SJSA1 (cell line): Measurements from ENCODE around the gene MINAR1. TPM values are rescaled to one million over a fixed set of nuclear protein-coding genes. Genes with fewer than 3 reads are reported as not detected.

Source experiments
- DNase-seq, 2 experiments: peaks; one replicate each; pipeline ENCODE4 v3.0.0-alpha.2; 2015 to 2020; ENCODE audit warnings: low spot score in 2 of 2, low read depth in 1 of 2
- H3K27ac ChIP-seq: fragments of 250-450 bp; sonication (Bioruptor Pico); 2 replicates; pipeline ENCODE4 v1.5.1; 2020; ENCODE audit warnings: mild to moderate bottlenecking, moderate library complexity
- H3K27me3 ChIP-seq: fragments of 250-450 bp; sonication (Bioruptor Pico); replicated peaks from 2 replicates; pipeline ENCODE4 v1.5.1; 2020; ENCODE audit warnings: mild to moderate bottlenecking, moderate library complexity
- H3K36me3 ChIP-seq: fragments of 250-450 bp; sonication (Bioruptor Pico); 2 replicates; pipeline ENCODE4 v1.5.1; 2020; ENCODE audit warnings: mild to moderate bottlenecking
- H3K4me1 ChIP-seq: fragments of 250-450 bp; sonication (Bioruptor Pico); replicated peaks from 2 replicates; pipeline ENCODE4 v1.6.1; 2021; ENCODE audit warnings: mild to moderate bottlenecking
- H3K4me3 ChIP-seq: fragments of 250-450 bp; sonication (Bioruptor Pico); 2 replicates; pipeline ENCODE4 v1.5.1; 2020; ENCODE audit warnings: mild to moderate bottlenecking
- H3K9me3 ChIP-seq: fragments of 250-450 bp; sonication (Bioruptor Pico); replicated peaks from 2 replicates; pipeline ENCODE4 v1.5.1; 2020; ENCODE audit warnings: mild to moderate bottlenecking
- total RNA-seq: library from RNA; depleted of rRNA; stranded (reverse); fragments of >200 nt; shearing (Covaris generic); gene quantifications from 2 replicates; pipeline ENCODE4 v1.2.3, GENCODE V29; 2014; rRNA removed

Gene MINAR1, protein sequence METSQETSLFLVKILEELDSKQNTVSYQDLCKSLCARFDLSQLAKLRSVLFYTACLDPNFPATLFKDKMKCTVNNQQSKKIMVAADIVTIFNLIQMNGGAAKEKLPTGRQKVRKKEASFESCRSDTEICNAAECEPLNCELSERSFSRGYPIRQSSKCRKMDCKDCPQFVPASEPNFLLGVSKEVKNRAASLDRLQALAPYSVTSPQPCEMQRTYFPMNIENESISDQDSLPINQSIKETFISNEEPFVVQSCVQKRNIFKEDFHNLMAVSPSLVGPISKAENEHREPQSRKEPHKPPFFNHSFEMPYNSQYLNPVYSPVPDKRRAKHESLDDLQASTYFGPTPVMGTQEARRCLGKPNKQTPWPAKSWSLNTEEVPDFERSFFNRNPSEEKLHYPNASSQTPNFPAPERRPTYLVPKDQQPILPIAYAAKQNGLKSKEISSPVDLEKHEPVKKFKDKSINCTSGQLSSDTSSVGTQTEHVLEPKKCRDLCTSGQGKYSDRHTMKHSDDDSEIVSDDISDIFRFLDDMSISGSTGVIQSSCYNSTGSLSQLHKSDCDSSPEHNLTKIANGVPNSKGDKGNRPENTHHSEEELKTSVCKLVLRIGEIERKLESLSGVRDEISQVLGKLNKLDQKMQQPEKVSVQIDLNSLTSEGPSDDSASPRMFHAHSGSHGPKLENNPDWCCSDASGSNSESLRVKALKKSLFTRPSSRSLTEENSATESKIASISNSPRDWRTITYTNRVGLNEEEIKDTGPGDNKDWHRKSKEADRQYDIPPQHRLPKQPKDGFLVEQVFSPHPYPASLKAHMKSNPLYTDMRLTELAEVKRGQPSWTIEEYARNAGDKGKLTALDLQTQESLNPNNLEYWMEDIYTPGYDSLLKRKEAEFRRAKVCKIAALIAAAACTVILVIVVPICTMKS
- 0.38 and 0.82 TPM in 2 replicates for total RNA-seq

DNA sequence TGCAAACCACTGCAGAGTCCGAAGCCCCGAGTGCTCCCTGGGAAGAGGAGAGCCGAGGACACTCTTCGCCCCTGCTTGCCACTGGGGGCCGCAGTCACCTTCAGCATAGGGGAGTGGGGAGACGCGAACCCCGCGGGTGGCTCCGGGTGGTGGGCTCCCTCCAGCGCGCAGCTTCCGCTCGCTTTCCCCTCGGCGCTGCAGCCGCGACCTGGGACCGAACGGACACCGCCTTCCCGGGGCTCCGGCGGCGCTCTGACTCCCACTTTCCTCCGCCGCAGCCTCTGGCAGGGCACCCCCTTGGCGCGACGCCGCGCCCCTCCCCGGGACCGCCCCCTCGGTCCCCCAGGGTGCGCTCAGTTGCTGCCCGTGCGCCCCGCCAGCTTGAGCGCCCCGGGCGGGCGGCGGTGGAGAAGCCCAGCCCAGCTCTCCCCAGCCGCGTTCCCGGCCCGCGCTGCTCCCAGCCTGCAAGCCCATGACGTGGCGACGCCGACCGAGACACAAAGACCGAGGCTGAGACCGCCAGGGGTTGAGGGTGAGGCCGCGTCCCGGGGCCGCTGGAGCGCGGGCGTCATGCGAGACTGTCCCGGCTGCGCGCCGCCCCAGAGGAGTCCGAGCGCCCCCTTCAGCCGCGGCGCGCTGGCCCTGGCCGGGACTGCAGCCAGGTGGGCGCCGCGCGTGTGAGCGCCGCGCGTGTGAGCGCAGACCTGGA lies at the start of gene MINAR1:
Gene MINAR1 (plus strand): TSS at position 701 of the 709 bp plus-strand sequence. CDS start 23,812 bp downstream, outside the sequence.
- DNase-seq: peak in 1 of 2 experiments; percentile 68
- Histone ChIP-seq H3K4me1 (peaks cover 11% of the 10 kb centered on the region), H3K4me3 (peak within 1 kb of the TSS; percentile 29), H3K9me3 (no peaks in the 10 kb centered on the region), H3K27ac (no peak within 1 kb of the TSS), H3K27me3 (peaks cover 59% of the 10 kb centered on the region), H3K36me3 (no peaks in the 10 kb centered on the region)

GRCh38 chr15:79394231-79394630 lies 37.9 kb upstream of the MINAR1 start:
- H3K36me3 ChIP-seq: no peaks in the 10 kb centered on the region

DNA sequence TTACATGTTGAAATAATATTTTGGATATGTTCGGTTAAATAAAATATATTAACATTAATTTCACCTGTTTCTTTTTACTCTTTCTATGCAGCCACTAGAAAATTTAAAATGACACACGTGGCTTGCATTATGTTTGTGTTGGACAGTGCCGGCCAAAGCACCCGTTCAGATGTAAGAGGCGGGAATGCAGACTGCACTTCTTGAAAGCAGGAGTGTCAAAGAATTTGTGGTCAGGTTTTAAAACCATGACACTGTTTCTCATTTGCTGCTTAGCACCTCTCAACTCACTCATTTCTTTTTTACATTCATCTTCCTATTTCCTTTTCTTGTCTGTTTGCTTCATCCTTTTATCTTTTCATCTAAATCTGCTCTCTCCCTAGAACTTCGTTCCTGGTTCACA lies 35.3 kb upstream of the MINAR1 start:
- H3K9me3 ChIP-seq: no peaks in the 10 kb centered on the region
- DNase-seq: no peak
- no peak overlapping the region for H3K27ac ChIP-seq
- H3K27me3 ChIP-seq: no peaks in the 10 kb centered on the region
- no peak overlapping the region for H3K4me3 ChIP-seq
- H3K36me3 ChIP-seq: no peaks in the 10 kb centered on the region
- no peaks in the 10 kb centered on the region for H3K4me1 ChIP-seq

More at GRCh38 chr15:79394231-79394630, 37.9 kb upstream of the MINAR1 start:
- H3K9me3 ChIP-seq: no peaks in the 10 kb centered on the region
- H3K4me3 ChIP-seq: no peak overlapping the region
- no peaks in the 10 kb centered on the region for H3K4me1 ChIP-seq
- DNase-seq: no peak
- no peak overlapping the region for H3K27ac ChIP-seq
- no peaks in the 10 kb centered on the region for H3K27me3 ChIP-seq

DNA sequence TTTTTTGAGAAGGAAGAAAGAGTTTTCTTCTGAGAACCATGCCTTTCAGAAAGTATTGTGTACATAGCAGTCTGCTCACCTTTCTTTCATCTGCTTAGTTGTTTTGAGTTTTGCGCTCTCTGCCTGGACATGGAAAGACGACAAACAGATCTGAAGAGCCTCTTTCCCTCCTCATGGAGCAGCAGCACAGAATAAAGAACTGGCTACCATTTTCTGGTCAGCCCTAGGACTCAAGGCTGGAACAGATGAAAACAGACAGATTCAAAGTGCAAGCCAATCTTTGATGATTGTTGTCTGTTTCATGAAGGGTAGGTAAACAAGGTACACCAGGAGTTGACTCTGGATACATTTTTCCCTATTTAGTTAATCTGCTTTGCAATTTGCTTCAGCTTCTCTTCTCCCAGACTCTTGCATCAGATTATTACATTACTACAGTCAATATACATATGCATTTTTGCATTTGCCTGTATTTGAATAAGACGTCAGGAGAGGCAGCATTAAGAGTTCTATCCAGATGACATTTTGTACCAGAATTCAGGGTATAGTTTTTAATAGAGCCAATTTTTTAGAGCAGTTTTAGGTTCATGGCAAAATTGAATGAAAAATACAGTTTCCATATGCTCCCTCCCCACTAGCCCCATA lies 34.7 kb upstream of the MINAR1 start:
- DNase-seq: no peak
- no peak overlapping the region for H3K4me3 ChIP-seq
- no peaks in the 10 kb centered on the region for H3K4me1 ChIP-seq
- H3K36me3 ChIP-seq: no peaks in the 10 kb centered on the region
- H3K9me3 ChIP-seq: no peaks in the 10 kb centered on the region
- H3K27me3 ChIP-seq: no peaks in the 10 kb centered on the region
- no peak overlapping the region for H3K27ac ChIP-seq

DNA sequence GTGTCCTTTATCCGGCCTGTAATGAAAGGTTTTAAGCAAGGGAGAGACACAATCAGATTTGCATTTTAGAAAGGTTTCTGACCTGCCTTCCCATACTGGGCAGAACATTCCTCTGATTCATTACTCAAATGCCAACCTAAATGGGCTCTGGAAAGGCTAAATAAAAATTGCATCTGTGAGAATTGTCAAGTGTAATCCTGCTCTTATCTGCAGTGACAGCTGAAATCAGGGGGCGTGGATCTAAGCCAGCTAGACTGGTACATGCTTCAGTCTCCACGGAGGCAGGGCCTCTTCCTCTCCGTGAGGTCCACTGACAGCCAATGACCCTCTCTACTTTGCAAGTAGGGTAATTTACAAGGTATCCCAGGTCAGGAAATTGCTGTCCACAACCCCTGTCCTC lies 32.5 kb upstream of the MINAR1 start:
- no peak for DNase-seq
- no peaks in the 10 kb centered on the region for H3K9me3 ChIP-seq
- H3K4me3 ChIP-seq: no peak overlapping the region
- no peak overlapping the region for H3K27ac ChIP-seq
- no peaks in the 10 kb centered on the region for H3K36me3 ChIP-seq
- peaks cover 9% of the 10 kb centered on the region for H3K4me1 ChIP-seq
- no peaks in the 10 kb centered on the region for H3K27me3 ChIP-seq

GRCh38 chr15:79400650-79401049 lies 31.5 kb upstream of the MINAR1 start:
- Histone ChIP-seq H3K27me3 (no peaks in the 10 kb centered on the region), H3K4me1 (peaks cover 9% of the 10 kb centered on the region), H3K27ac (no peak overlapping the region), H3K4me3 (no peak overlapping the region), H3K36me3 (no peaks in the 10 kb centered on the region), H3K9me3 (no peaks in the 10 kb centered on the region)
- DNase-seq: no peak

- DNase-seq: no peak
- Histone ChIP-seq H3K27me3 (no peaks in the 10 kb centered on the region), H3K4me1 (peaks cover 9% of the 10 kb centered on the region), H3K4me3 (no peak overlapping the region), H3K36me3 (no peaks in the 10 kb centered on the region), H3K9me3 (no peaks in the 10 kb centered on the region), H3K27ac (no peak overlapping the region)
Observed at GRCh38 chr15:79401301-79401700, 30.8 kb upstream of the MINAR1 start.

DNA sequence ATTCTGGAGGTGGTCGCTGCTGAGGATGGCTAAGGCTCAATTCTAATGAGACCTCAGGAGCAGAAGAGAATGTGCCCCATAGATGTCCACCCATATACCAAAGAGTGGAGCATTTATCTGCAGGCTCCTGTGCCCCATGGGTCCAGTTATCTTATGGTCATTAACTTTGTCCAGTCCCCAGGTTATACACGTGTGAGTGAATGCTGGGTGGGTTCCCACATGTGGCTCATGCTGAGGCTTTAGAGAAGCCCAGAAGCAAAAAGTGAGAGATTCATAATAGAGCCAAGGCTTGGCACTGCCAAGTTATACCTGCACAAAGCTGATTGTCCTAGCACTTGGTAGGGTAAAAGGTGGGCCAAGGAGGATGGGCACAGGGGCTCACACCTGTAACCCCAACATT lies 30.0 kb upstream of the MINAR1 start:
- Histone ChIP-seq H3K27me3 (no peaks in the 10 kb centered on the region), H3K36me3 (no peaks in the 10 kb centered on the region), H3K9me3 (no peaks in the 10 kb centered on the region), H3K4me3 (no peak overlapping the region), H3K4me1 (peaks cover 9% of the 10 kb centered on the region), H3K27ac (no peak overlapping the region)
- DNase-seq: no peak

- H3K9me3 ChIP-seq: no peaks in the 10 kb centered on the region
Observed at GRCh38 chr15:79403501-79403900, 28.6 kb upstream of the MINAR1 start.

GRCh38 chr15:79406210-79406609 lies 25.9 kb upstream of the MINAR1 start:
- H3K9me3 ChIP-seq: no peaks in the 10 kb centered on the region
- H3K36me3 ChIP-seq: no peaks in the 10 kb centered on the region
- peaks cover 9% of the 10 kb centered on the region for H3K4me1 ChIP-seq
- H3K27me3 ChIP-seq: no peaks in the 10 kb centered on the region
- no peak overlapping the region for H3K4me3 ChIP-seq
- no peak overlapping the region for H3K27ac ChIP-seq
- no peak for DNase-seq

More at GRCh38 chr15:79403501-79403900, 28.6 kb upstream of the MINAR1 start:
- no peak overlapping the region for H3K4me3 ChIP-seq
- H3K27me3 ChIP-seq: no peaks in the 10 kb centered on the region
- no peaks in the 10 kb centered on the region for H3K36me3 ChIP-seq
- peaks cover 9% of the 10 kb centered on the region for H3K4me1 ChIP-seq
- H3K27ac ChIP-seq: peak overlapping the region; percentile 32; the same call in 1 of the 2 replicates
- DNase-seq: peak in 1 of 2 experiments; percentile 15

DNA sequence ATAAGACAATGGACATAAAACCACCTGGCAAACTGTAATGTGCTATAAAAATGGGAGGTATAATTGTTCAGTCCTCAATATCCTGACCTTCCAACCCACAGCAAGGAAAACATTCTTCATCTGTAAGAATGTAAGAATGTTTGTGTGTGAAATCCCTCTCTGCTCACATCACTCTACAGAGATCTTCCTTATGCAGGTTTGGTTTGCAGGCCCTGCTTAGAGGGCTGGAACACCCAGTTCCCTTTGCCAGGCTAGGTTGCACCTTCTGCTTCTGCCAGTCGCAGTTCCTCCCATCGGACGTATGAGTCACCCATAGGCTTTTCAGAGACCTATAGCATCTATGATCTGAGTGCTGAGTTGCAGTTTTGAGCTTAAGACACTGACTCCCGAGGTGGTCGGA lies 24.1 kb upstream of the MINAR1 start:
- no peaks in the 10 kb centered on the region for H3K27me3 ChIP-seq
- H3K27ac ChIP-seq: no peak overlapping the region
- peaks cover 9% of the 10 kb centered on the region for H3K4me1 ChIP-seq
- DNase-seq: peak in 1 of 2 experiments; percentile 4
- H3K9me3 ChIP-seq: no peaks in the 10 kb centered on the region
- H3K36me3 ChIP-seq: no peaks in the 10 kb centered on the region
- no peak overlapping the region for H3K4me3 ChIP-seq

DNA sequence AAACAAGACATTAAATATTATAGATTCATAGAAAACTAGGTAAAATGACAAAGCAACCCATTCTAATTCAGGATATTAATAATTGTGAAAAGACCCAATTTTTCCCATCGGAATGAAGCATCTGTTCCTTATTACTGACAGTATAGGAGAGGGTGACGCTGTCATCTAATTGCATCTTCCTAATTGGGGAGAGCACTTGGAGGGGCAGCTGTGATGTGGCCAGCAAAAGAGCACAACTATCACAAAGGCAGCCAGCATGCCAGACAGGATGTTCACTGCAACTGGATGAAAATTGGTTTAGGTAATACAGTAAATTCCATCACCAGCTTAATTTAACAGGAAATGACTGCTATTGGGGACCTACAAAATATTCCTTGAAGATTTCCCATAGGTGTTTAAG lies 21.9 kb upstream of the MINAR1 start:
- no peak for DNase-seq
- H3K4me3 ChIP-seq: no peak overlapping the region
- H3K27ac ChIP-seq: no peak overlapping the region
- no peaks in the 10 kb centered on the region for H3K4me1 ChIP-seq
- no peaks in the 10 kb centered on the region for H3K9me3 ChIP-seq
- H3K36me3 ChIP-seq: no peaks in the 10 kb centered on the region
- H3K27me3 ChIP-seq: no peaks in the 10 kb centered on the region

DNA sequence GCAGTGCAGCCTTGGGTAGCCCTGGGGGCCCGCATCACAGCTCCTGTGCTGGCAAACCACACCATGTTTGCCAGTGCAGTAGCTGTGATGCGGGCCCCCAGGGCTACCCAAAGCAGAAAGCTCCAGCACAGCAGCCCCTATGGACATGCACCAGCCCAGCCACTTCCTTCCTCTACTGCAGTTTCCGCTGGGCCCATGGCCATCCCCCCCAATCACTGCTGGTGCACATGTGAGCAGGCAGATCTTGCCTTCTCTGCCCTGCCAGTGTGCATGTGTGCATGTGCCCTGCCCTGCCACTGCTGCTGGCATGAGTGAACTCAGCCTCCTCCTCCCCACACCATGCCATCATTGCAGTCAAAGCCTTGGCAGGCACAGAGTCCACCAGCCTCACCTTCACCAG lies 20.1 kb upstream of the MINAR1 start:
- Histone ChIP-seq H3K27me3 (no peaks in the 10 kb centered on the region), H3K27ac (no peak overlapping the region), H3K4me3 (no peak overlapping the region), H3K36me3 (no peaks in the 10 kb centered on the region), H3K9me3 (no peaks in the 10 kb centered on the region), H3K4me1 (no peaks in the 10 kb centered on the region)
- DNase-seq: no peak
